ENCODE results near the gene EDDM3A.

- no peak for TF ChIP-seq POLR2AphosphoS5 (IDR thresholded peaks at IDR 0.05; ENCODE audit: low read depth, low read length)
- no peak for TF ChIP-seq REST (IDR thresholded peaks at IDR 0.05; ENCODE audit: insufficient read depth in 1 of 2, low read depth in 2 of 2, low read length in 2 of 2)
- no peak for TF ChIP-seq TAF1 (IDR thresholded peaks at IDR 0.05; ENCODE audit: borderline replicate concordance, insufficient read depth, low read length)
- no peak for TF ChIP-seq SIN3A (IDR thresholded peaks at IDR 0.05; ENCODE audit: borderline replicate concordance, insufficient read depth, low read length)
- TF ChIP-seq FOXP2 (optimal IDR thresholded peaks at IDR 0.05; ENCODE audit: borderline replicate concordance, extremely low read depth, extremely low read length, insufficient read depth): no peak
These were observed at the start of gene EDDM3A for GRCh38 chr14:20745571-20746358.
